HepG2 (cell line): ENCODE measurements around the gene SRP14. TPM values are rescaled to one million over a fixed set of nuclear protein-coding genes. Genes with fewer than 3 reads are reported as not detected.

Experiments
- ARNT ChIP-seq: fragments of 450-650 bp; IDR thresholded peaks from 2 replicates; pipeline ENCODE4 v1.6.1; 2017
- BHLHE40 ChIP-seq: IDR thresholded peaks from 2 replicates; pipeline ENCODE4 v1.6.1; 2011; ENCODE audit warnings: low read length, improper control_type of control experiment
- DRAP1 ChIP-seq: IDR thresholded peaks from 2 replicates; pipeline ENCODE4 v1.6.1; 2016; ENCODE audit warnings: missing genetic modification reagents, missing compliant biosample characterization
- EED ChIP-seq: sonication (generic); formaldehyde crosslinking; IDR thresholded peaks from 2 replicates; pipeline ENCODE4 v1.5.0; 2020; ENCODE audit warnings: mild to moderate bottlenecking, missing genetic modification reagents
- HNF4G ChIP-seq, 2 experiments: sonication (generic) in 1 of 2; formaldehyde crosslinking in 1 of 2; IDR thresholded peaks; 2 replicates each; pipeline versions ENCODE4 v1.4.0 to v1.6.1; 2011 to 2020; ENCODE audit warnings: borderline replicate concordance in 2 of 2, low read depth in 2 of 2, mild to moderate bottlenecking in 2 of 2, low read length in 1 of 2, missing genetic modification reagents in 1 of 2, moderate library complexity in 1 of 2
- JDP2 ChIP-seq: sonication (generic); formaldehyde crosslinking; IDR thresholded peaks from 2 replicates; pipeline ENCODE4 v1.8.1; 2022; ENCODE audit warnings: missing genetic modification reagents, borderline replicate concordance
- JUNB ChIP-seq: sonication (generic); formaldehyde crosslinking; IDR thresholded peaks from 2 replicates; pipeline ENCODE4 v1.8.0; 2022; ENCODE audit warnings: missing genetic modification reagents, mild to moderate bottlenecking, borderline replicate concordance
- KDM1A ChIP-seq: IDR thresholded peaks from 2 replicates; pipeline ENCODE4 v1.6.1; 2016; ENCODE audit warnings: missing compliant biosample characterization
- MIXL1 ChIP-seq: IDR thresholded peaks from 2 replicates; pipeline ENCODE4 v1.6.1; 2016
- NFE2L2 ChIP-seq: fragments of 150-350 bp; IDR thresholded peaks from 2 replicates; pipeline ENCODE4 v1.6.1; 2014; ENCODE audit warnings: low read length
- PHF20 ChIP-seq: sonication (generic); formaldehyde crosslinking; IDR thresholded peaks from 2 replicates; pipeline ENCODE4 v1.5.0; 2020; ENCODE audit warnings: mild to moderate bottlenecking, missing genetic modification reagents
- PHF21A ChIP-seq: sonication (generic); formaldehyde crosslinking; IDR thresholded peaks from 2 replicates; pipeline ENCODE4 v1.5.0; 2020; ENCODE audit warnings: mild to moderate bottlenecking, missing genetic modification reagents
- POLR2AphosphoS5 ChIP-seq: IDR thresholded peaks from 2 replicates; pipeline ENCODE4 v1.6.1; 2012; ENCODE audit warnings: low read depth, low read length
- POLR2G ChIP-seq: fragments of 200-400 bp; formaldehyde crosslinking; IDR thresholded peaks from 2 replicates; pipeline ENCODE4 v1.6.1; 2018; ENCODE audit warnings: mild to moderate bottlenecking, low read depth, low read length, moderate library complexity
- SP1 ChIP-seq, 2 experiments: fragments of 450-650 bp in 1 of 2; sonication (generic) in 1 of 2; formaldehyde crosslinking in 1 of 2; IDR thresholded peaks; 2 replicates each; pipeline versions ENCODE4 v1.4.0 to v1.6.1; 2016 to 2020; ENCODE audit warnings: missing genetic modification reagents in 1 of 2
- TBX3 ChIP-seq: fragments of 450-650 bp; IDR thresholded peaks from 2 replicates; pipeline ENCODE4 v1.6.1; 2017; ENCODE audit warnings: antibody characterized with exemption, mild to moderate bottlenecking, inconsistent platforms, borderline replicate concordance
- TFE3 ChIP-seq: IDR thresholded peaks from 2 replicates; pipeline ENCODE4 v1.6.1; 2016
- ZNF17 ChIP-seq: sonication (generic); formaldehyde crosslinking; IDR thresholded peaks from 2 replicates; pipeline ENCODE4 v1.5.0; 2020; ENCODE audit warnings: mild to moderate bottlenecking, missing genetic modification reagents
- ZNF382 ChIP-seq: sonication (generic); formaldehyde crosslinking; IDR thresholded peaks from 2 replicates; pipeline ENCODE4 v1.5.0; 2020; ENCODE audit warnings: missing genetic modification reagents, mild to moderate bottlenecking, borderline replicate concordance
- ZNF530 ChIP-seq: sonication (generic); formaldehyde crosslinking; IDR thresholded peaks from 2 replicates; pipeline ENCODE4 v1.5.0; 2020; ENCODE audit warnings: low read depth, mild to moderate bottlenecking, missing genetic modification reagents
- ZNF572 ChIP-seq: sonication (generic); formaldehyde crosslinking; IDR thresholded peaks from 2 replicates; pipeline ENCODE4 v1.5.1; 2020; ENCODE audit warnings: mild to moderate bottlenecking, missing genetic modification reagents
- ZNF644 ChIP-seq: IDR thresholded peaks from 2 replicates; pipeline ENCODE4 v1.6.1; 2016; ENCODE audit warnings: low read depth
- ZNF772 ChIP-seq: sonication (generic); formaldehyde crosslinking; IDR thresholded peaks from 2 replicates; pipeline ENCODE4 v1.5.0; 2020; ENCODE audit warnings: mild to moderate bottlenecking, missing genetic modification reagents
- ZNF891 ChIP-seq: sonication (generic); formaldehyde crosslinking; IDR thresholded peaks from 2 replicates; pipeline ENCODE4 v1.5.0; 2020; ENCODE audit warnings: mild to moderate bottlenecking, missing genetic modification reagents
- polyA plus RNA-seq, 8 experiments: library from polyadenylated mRNA; depleted of rRNA in 3 of 8; stranded (reverse) in 7 of 8; unstranded in 1 of 8; fragments of >200 nt; fragmentation: Illumina TruSeq in 4 of 8; extraction: Trizol in 4 of 8; gene quantifications; 2 replicates each; pipeline versions ENCODE4 v1.2.1 to v1.2.3, GENCODE V29; 2011 to 2016; ENCODE audit warnings: low read depth in 4 of 8, missing spikeins in 1 of 8, mixed read lengths in 1 of 8; ENCODE audit not compliant: insufficient read depth in 1 of 8
- total RNA-seq, 5 experiments: library from RNA; depleted of rRNA; stranded (reverse); fragments of >200 nt; fragmentation: Illumina TruSeq; extraction: Trizol; gene quantifications; 2 replicates each; pipeline ENCODE4 v1.2.3, GENCODE V29; 2016; ENCODE audit warnings: low read depth in 1 of 5
- TF ChIP-seq, protein P1 (sequence below): sonication (generic); formaldehyde crosslinking; conservative IDR thresholded peaks from 2 replicates; pipeline ENCODE4 v1.4.0; 2020; ENCODE audit warnings: missing genetic modification reagents

Gene SRP14
- total and polyA plus RNA-seq, 2 of the 13 experiments (the other 11 are each of a cell fraction or from before 2014, with no cell fraction given): 208 to 356 TPM

DNA sequence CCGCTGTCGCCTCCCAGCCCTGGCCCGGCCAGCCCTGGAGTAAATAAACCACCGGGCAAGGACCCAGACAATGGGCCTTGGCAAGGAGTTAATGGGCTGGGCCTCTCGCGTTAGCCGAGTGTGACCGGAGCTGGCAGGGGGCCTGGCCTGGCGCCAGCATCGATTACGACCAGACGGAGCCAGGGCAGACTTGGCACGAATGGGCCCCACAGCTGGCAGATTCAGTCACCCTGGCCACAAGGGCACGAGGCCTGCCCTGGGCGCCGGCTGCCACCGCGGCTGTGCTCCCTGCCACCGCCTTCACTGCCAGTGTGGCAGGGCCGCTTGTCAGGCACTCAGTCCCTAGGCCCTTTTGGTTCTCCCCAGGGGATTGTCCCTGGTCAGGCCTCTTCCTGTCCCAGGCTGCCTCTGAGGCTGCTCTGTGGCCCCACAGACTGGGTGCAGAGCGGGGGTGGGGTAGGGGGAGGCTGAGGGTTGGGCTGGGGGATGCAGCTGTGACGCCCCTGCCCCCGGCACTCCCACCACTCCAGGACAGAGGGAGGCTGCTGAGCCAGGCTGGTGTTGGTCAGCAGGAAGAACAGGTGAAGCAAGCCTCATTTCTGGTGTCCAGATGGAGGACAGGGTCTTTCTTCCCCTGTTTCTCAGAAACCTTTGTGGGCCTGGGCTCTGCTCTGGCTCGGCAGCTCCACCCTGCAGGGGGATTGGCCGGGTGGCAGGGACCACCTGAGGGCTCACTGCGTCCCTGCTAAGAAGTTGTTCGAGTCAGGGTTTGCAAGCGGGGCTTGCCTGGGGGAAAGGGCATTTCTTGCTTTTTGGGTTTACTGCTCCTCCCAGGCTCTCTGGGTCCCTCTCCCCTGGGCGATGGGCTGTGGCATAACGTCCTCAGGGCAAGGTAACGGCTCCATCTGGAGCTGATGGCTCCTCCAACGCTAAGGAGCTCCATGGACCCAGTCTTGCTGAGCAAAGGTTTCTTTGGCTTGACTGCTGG, 30.5 kb upstream of the SRP14 start (continued):
- peak; percentile 43; the same call in 1 of the 2 replicates for TF ChIP-seq TFE3 (CRISPR knock-in tag)
- TF ChIP-seq ZNF891 (CRISPR knock-in tag): no peak
- no peak for TF ChIP-seq DRAP1 (CRISPR knock-in tag)
- TF ChIP-seq PHF20: 0 out of 2 replicates have a peak, but pooled peaks have one; percentile 45
- TF ChIP-seq MIXL1 (CRISPR knock-in tag): no peak
- no peak for TF ChIP-seq ZNF572 (CRISPR knock-in tag)
- TF ChIP-seq POLR2AphosphoS5: no peak
- no peak for TF ChIP-seq ZNF382 (CRISPR knock-in tag)
- TF ChIP-seq EED (CRISPR knock-in tag): no peak
- TF ChIP-seq PHF21A (CRISPR knock-in tag): 0 out of 2 replicates have a peak, but pooled peaks have one; percentile 38
- TF ChIP-seq KDM1A (CRISPR knock-in tag): no peak
- TF ChIP-seq JUNB (CRISPR knock-in tag): no peak
- no peak for TF ChIP-seq ZNF530 (CRISPR knock-in tag)
- TF ChIP-seq JDP2 (CRISPR knock-in tag): no peak
- peak; percentile 56; the same call in 1 of the 2 replicates for TF ChIP-seq POLR2G
- TF ChIP-seq, protein P1, sequence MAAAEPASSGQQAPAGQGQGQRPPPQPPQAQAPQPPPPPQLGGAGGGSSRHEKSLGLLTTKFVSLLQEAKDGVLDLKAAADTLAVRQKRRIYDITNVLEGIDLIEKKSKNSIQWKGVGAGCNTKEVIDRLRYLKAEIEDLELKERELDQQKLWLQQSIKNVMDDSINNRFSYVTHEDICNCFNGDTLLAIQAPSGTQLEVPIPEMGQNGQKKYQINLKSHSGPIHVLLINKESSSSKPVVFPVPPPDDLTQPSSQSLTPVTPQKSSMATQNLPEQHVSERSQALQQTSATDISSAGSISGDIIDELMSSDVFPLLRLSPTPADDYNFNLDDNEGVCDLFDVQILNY: no peak
- no peak for TF ChIP-seq ZNF772 (CRISPR knock-in tag)
- no peak for TF ChIP-seq NFE2L2
- no peak for TF ChIP-seq ZNF17 (CRISPR knock-in tag)
- TF ChIP-seq TBX3: no peak
- TF ChIP-seq ZNF644 (CRISPR knock-in tag): 0 out of 2 replicates have a peak, but pooled peaks have one; percentile 19
- no peak for TF ChIP-seq HNF4G (IDR thresholded peaks at IDR 0.05; ENCODE audit: borderline replicate concordance, low read depth, low read length)
- no peak for TF ChIP-seq HNF4G (CRISPR knock-in tag; IDR thresholded peaks at IDR 0.05; ENCODE audit: borderline replicate concordance, low read depth)
- TF ChIP-seq ARNT: no peak
- no peak for TF ChIP-seq SP1 (IDR thresholded peaks at IDR 0.05)
- TF ChIP-seq SP1 (CRISPR knock-in tag; IDR thresholded peaks at IDR 0.05): no peak
- no peak for TF ChIP-seq BHLHE40
